Measurements from ENCODE around the gene SPTLC2.
"Not testable (repeated sequence)": the region's sequence is repeated elsewhere in the genome, so short reads cannot be mapped to it uniquely, and the experiment has no call there.

SPTLC2 gene

DNA sequence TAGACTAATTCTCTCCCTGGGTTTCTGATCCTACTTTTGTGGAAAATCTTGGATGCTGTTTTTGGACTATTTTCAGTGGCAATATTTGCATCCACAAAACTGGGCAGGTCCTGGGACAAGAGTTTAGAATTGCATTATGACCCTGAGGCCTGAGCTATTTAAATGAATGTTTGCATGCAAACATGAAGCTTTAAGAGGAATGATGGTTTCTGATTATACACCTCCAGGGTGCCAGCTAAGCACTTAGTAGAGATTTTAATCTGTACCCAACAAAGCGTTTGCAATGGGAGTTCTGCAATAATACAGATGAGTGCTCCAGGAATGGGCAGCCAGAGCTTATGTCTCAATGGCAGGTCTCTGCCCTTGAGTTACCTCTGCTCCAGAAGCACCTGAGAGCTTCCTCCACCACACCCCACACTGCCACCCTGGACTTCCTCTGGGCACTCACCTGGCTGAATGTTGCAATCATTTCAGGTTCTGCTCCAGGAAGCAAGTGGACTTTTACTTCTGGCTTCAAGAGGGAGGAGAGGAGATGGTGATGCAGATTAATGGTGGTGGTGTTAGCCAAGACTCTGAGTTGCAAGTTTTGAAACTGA lies 6.0 kb upstream of the SPTLC2 start:
- no peak for DNase-seq

GRCh38 chr14:77620222-77620870 lies 3.9 kb upstream of the SPTLC2 start:
- no peak for DNase-seq

- no peak for DNase-seq
Observed at GRCh38 chr14:77618381-77618970, 2.0 kb upstream of the SPTLC2 start.

DNA sequence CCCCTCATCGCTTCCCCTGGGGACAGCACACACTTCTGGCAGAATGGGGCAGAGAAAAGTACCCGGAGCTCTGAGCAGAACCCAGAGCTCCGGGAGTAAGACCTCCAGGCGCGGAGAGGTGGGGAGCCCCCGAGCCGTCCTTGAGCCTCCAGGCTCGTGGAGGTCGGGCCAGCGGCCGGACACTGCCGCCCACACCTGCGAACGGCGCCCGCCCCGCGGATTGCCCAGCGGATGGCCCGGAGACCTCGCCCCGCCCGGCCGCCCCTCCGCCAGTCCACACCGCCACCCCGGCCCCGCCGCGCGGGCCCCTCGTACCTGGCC lies 344 bp downstream of the SPTLC2 start:
- no peak for DNase-seq

DNA sequence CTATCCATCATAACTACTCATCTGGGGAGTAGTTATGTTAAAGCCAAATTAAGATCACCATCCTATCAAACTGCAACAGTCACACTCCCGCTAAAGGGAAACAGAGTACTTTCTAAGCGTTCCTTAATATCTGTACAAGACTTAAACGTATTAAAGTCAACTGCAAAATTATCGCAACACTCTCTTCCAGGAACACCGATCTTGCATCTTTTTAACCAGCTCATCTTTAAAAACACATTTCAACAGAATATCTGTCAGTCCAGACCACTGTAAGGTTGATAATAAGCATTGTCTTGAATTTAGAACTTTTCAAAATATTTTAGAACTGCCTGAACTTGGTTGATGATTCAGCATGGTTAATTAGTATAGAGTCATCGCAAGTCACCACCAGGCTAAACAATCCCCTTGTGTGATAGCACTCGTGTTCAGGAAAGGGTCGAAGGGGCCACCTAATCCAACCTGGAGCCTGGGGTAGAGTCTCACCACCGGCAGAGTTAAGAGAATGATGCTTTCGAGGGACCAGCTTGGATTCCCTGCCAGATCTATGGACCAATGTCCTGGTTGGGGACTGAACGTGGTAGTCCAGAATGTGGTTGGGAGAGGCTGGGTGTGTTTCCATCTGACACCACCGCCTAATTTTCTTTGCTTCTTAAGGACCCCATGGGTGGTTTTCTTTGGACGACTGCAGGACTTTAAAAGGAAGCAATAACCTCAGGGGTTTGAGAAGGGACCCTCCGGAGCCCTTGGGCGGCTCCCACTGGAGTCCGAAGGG lies 890 bp downstream of the SPTLC2 start:
- peak; percentile 12 for DNase-seq

DNA sequence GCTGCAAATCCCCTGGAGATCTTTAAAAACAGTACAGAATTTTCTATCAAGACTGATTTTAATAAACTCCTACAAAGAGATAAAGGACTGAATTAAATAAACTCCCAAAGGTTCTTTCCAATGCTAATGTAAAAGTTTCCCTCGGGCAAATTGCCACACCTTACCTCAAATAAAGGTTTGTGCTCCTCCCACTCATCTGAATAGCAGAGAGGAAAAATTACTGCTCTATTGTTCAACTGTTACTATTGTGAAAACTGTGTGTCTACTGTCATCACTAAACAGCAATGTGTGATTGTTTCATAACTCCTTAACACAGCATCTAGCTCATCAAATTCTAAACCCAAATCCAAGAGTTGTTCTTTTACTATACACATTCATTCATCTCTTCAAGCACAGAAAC lies 3.2 kb downstream of the SPTLC2 start:
- DNase-seq = no peak

- no peak for DNase-seq
Observed at GRCh38 chr14:77612011-77612620, 4.3 kb downstream of the SPTLC2 start.

DNA sequence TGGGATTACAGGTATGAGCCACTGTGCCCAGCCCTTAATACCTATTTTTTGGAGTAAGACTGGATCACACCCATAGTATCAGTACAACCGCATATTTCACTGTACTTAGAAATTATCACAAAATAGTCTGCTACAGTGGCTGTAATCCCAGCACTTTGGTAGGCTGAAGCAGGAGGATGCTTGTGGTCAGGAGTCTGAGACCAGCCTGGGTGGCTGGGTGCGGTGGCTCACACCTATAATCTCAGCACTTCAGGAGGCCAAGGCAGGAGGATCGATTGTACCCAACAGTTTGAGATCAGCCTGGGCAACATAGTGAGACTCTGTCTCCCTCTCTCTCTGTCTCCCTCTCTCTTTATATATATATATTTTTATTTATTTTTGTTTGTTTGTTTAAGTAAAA lies 5.9 kb downstream of the SPTLC2 start:
- no peak for DNase-seq

GRCh38 chr14:77609922-77610321 lies 6.5 kb downstream of the SPTLC2 start:
- DNase-seq = no peak

DNA sequence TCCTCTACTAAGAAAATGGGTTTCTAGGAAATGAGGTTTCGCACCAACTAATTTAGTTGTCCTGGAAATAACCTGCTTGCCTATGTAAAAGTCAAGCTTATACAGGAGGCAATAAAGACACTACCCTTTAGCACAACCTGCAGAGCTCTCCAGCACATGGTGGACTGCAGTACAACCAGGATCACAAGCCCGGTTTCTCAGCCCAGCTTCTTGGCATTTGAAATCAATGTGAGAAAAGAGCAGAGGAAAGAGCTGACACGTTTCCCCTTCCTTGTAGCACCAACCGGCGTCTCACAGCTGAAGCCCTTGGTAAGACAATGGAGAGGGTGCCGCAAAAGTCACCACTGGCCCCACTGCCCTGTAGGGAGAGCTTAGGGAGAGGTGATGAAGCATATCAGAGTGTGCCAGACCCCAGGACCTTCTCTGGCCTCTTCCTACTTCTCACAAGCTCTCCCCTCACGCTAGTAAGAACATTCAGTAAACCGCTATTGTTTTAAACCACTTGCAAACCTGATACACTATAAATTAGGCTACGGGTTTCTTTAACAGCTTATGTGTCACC lies 8.6 kb downstream of the SPTLC2 start:
- no peak for DNase-seq

GRCh38 chr14:77605392-77605972 lies 11.0 kb downstream of the SPTLC2 start:
- no peak for DNase-seq

DNA sequence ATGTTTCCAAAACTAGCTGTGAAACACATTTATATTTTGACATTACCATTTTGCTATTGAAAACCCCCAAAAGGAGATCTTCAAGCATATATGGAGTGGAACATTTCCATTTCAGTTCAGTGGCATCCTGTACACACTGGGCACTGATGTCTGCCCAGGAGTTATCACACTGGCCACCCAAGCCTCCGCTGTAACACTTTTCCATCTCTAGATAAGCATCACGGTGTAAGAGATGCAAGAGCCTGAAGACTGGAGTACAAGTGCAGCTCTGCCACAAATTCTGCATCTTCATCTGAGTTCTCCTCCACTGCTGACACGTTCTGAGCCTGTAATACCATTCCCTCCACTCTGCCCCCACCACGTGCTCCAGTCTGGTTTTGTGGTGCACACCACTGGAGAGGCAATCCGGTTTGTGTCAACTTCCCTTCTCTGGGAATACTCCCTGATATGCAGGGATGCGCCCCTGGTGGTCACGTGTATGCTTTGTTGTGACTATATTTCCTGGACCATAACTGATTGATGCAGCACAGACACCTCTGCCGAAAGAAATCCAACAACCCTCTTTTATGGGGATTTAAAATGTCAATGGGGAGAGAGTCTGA lies 12.7 kb downstream of the SPTLC2 start:
- no peak for DNase-seq

DNA sequence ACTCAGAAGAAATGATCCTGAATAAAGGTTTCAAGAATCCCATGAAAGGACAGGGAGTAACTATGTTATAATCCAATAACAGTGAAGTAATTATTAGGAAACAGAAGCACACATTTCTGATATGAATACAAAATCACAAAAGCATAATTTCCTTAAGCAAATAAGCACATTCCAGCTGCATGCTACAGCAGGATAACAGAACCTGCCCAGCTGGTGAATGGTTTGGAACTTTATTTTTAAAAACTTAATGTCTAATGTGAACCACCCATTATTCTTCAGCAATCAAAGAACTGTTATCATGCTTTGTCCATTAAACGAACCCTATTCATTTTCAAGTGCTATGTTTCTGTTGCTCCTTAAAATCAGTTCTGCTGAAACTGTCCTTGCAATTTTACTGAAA lies 13.4 kb downstream of the SPTLC2 start:
- DNase-seq = no peak

DNA sequence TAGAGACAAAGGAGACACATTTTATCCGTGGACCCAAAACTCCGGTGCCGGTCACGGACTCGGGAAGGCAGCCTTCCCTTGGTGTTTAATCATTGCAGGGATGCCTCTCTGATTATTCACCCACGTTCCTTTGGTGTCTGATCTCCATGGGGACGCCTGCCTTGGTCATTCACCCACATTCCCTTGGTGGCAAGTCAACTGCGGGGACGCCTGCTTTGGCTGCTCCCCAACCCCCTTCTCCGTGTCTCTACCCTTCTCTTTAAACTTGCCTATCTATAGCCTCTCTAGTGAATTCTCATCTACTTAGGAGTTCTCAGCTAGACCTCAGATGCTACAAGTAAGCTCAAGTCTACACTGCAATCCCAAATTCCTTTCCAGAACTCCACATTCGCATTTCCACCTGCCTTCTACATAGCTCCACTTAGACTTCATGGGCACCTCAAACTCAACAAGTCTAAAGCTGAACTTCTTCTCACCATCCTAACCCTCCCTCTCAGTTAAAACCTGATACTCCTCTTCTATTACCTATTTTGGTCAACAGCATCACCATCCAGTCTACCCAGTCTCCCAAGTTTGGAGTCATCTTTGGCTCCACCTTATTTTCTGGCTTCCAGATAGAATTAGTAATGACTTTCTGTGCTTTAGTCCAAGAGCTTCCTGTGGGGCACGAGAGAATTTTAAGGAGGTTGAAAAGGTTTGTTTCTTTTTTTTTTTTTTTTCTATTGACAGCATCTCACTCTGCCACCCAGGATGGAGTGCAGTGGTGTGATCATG lies 14.4 kb downstream of the SPTLC2 start:
- no peak for DNase-seq

GRCh38 chr14:77599889-77600288 lies 16.5 kb downstream of the SPTLC2 start:
- no peak for DNase-seq

DNA sequence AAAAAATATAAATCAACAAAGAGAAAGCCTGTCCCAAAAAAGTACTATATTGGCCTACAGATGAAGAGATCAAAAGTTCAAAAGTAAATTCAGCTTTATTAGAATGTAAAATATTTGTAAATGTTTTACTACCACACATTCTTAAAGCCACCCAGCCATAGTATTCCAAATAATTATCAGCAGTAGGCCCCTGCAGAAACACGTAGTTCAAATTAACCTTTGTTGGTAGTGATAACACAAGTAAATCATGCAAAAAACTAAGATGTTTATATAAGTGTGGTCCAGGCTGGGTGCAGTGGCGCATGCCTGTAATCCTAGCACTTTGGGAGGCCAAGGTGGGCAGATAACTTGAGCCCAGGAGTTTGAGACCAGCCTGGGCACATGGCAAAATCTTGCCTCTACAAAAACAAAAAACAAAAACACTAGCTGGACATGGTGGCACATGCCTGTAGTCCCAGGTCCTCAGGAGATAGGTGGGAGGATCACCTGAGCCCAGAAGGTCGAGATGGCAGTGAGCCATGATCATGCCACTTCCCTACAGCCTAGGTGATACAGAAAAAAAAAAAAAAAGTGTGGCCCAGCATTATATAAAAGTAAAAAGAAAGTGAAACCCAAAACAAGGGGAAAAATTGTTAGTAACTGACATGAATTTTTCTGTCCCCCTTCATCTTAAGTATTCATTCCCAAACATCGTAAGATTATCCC lies 17.9 kb downstream of the SPTLC2 start:
- no peak for DNase-seq

DNA sequence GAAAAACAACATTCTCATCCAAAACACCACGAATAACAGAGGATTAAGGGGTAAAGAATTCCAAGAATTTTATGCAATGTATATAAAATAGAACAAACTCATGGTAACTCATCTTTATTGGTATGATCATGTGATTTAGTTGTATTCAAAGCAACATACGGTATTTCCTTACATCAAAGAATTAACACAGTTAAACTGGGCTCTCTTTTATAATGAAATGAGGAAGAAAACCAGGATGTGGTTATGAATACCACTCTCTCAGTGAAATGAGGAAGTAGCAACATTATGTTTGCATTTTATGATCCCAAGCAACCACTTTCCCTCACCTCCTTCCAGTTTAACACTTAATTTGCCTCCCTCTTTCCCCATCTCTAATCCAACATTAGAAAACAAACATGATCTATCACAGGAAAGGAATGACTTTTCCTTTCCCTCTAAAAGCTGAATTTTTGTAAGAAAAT lies 22.9 kb downstream of the SPTLC2 start:
- no peak for DNase-seq

GRCh38 chr14:77590845-77591485 lies 25.5 kb downstream of the SPTLC2 start:
- DNase-seq = no peak

- DNase-seq = no peak
Observed at GRCh38 chr14:77589099-77589498, 27.3 kb downstream of the SPTLC2 start.

DNA sequence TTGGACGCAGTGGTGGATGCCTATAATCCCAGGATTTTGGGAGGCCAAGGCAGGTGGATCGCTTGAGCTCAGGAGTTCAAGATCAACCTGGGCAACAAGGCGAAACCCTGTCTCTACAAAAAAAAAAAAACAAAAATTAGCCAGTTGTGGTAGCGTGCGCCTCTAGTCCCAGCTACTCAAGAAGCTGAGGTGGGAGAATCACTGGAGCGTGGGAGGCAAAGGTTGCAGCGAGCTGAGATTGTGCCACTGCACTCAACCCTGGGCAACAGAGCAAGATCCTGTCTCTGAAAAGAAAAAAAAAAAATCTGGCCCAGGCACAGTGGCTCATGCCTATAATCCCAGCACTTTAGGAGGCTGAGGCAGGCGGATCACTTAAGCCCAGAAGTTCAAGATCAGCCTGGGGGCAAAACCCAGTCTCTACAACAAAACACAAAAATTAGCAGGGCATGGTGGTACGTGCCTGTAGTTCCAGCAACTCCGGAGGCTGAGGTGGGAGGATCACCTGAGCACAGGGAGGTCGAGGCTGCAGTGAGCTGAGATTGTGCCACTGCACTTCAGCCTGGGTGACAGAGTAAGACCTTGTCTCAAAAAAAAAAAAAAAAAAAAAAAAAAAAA lies 27.9 kb downstream of the SPTLC2 start:
- not testable (repeated sequence) for DNase-seq

Data from activated naive CD4-positive, alpha-beta T cell treated with anti-CD3 and anti-CD28 coated beads, Interleukin-2, amount 50 U/mL, for 16 hours (primary cell).